ENCODE results near the gene EIF3L. TPM values are rescaled to one million over a fixed set of nuclear protein-coding genes. Genes with fewer than 3 reads are reported as not detected.

Gene EIF3L
- total and polyA plus RNA-seq, 12 donors, result 188 to 642 (median 396) TPM

DNA sequence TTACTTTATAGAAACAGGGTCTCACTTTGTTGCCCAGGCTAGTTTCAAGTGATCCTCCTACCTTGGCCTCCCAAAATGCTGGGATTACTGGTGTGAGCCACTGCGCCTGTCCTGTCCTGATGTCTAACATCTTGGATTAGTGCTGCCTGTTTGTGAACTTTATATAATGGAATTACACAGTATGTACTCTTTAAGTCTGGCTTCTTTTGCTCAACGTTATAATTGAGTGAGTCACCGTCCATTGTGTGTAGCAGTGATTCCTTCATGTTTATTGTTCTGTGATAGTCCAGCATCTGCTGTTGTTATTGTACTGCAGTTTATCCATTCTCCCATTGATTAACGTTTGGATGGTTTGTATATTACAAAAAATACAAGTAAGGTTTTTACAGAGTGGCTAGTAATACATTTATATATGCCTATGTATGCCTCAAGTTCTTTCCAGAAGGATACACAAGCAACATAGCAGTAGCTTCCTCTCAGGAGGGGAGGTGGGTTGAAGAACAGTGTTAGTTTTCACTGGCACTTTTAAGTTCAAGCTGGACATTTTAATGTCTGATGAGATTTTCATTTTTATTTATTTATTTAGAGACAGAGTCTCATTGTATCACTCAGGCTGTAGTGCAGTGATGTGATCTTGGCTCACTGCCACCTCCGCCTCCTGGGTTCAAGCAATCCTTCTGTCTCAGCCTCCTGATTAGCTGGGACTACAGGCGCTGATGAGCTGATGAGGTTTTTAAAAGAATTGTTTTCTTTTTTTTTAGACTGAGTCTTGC is 31.6 kb downstream of the EIF3L start:
- intact Hi-C loops (cut with DNase I), result no loop called here
- H3K4me1 ChIP-seq (replicated peaks in 1 of 2), result no peaks in the 10 kb centered on the region
- no peak overlapping the region for H3K27ac ChIP-seq
- H3K36me3 ChIP-seq (replicated peaks in 1 of 2), result peaks cover 0 to 75% of the 10 kb centered on the region in 2 donors
- H3K4me3 ChIP-seq, result no peak overlapping the region
- 64 to 71% (median 67%) methylated on average over 6 of the region's 6 CpGs for WGBS, 4 donors
- no peak for DNase-seq
- no peaks in the 10 kb centered on the region for H3K9me3 ChIP-seq (replicated peaks in 1 of 3)
- H3K27me3 ChIP-seq, result no peaks in the 10 kb centered on the region
- no peak for TF ChIP-seq POLR2A (IDR thresholded peaks at IDR 0.05)
- no peak for TF ChIP-seq CTCF (IDR thresholded peaks at IDR 0.05)

DNA sequence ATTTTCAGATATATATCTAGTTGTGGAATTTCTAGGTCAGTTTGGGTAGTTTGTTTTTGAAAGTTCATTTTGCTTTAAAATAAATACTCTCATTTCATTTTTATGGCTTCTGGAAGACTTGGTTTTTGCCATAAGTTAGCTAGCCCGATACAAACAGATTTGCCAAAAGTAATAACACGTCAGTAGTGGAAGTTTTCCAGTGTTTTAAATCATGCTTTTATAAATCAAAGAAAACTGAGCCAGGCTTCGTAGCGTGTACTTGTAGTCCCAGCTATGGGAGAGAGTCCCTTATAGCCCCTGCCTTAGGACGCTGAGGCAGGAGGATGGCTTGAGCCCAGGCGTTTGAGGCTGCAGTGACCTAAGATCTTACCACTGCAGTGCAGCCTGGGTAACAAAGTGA is 35.2 kb downstream of the EIF3L start:
- 51 to 69% (median 62%) methylated on average over 6 of the region's 6 CpGs for WGBS, 4 donors
- Histone ChIP-seq H3K27me3 (no peaks in the 10 kb centered on the region), H3K36me3 (replicated peaks in 1 of 2) (peaks cover 0 to 67% of the 10 kb centered on the region in 2 donors), H3K4me1 (replicated peaks in 1 of 2) (no peaks in the 10 kb centered on the region), H3K9me3 (replicated peaks in 1 of 3) (no peaks in the 10 kb centered on the region), H3K4me3 (no peak overlapping the region), H3K27ac (no peak overlapping the region)
- DNase-seq, result no peak
- TF ChIP-seq POLR2A (IDR thresholded peaks at IDR 0.05) (no peak), CTCF (IDR thresholded peaks at IDR 0.05) (no peak)
- intact Hi-C loops (cut with DNase I), result no loop called here

DNA sequence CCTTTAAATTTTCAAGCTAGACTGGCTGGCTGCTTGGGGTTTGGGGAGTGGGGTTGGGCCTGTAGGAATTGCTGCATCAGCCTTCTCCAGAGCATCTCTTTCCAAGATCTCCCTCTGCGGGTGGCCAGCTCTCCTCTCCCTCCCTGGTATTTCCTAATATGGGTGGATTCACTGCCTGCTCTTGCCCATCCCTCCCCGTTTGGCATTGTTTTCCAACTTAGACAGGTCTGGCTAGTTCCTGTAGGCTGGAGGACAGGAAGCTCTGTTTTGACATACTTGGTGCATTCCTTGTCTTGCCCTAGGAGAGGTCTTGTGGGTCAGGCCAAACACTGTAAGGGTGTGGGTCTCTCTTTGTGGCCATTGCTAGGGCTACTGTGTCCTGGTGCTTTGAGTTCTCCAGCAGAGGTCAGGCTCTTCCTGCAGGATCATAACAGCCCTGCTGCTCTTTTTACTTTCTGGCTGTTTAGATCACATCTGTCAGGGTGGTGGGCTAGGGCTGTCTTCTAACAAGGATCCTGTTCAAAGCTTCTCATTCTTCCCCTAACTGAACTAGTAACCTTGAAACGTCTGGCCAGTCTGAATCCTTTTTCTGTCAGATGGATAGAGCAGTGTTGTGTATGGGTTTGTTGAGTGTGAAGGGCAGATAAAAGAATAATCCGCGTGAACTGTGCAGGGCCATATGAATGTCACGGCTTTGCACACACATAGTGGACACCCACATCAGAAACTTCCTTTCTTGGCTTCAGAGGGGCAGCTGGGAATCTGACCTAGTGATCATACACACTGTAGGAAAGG is 38.6 kb downstream of the EIF3L start:
- peaks cover 0 to 4% of the 10 kb centered on the region in 2 donors for H3K4me1 ChIP-seq (replicated peaks in 1 of 2)
- WGBS, 4 donors, result 47 to 57% (median 49%) methylated on average over 6 of the region's 6 CpGs
- peaks cover 0 to 44% of the 10 kb centered on the region in 2 donors for H3K36me3 ChIP-seq (replicated peaks in 1 of 2)

More for the DNA sequence above, 38.6 kb downstream of the EIF3L start:
- intact Hi-C loops (cut with DNase I), result no loop called here
- peak overlapping the region in 2 of 5 donors; percentile 7 to 72 for H3K27ac ChIP-seq
- TF ChIP-seq CTCF (IDR thresholded peaks at IDR 0.05) (peak in 4 of 6 experiments; percentile 38 to 47 (median 42)), POLR2A (IDR thresholded peaks at IDR 0.05) (no peak)
- H3K4me3 ChIP-seq, result no peak overlapping the region
- no peaks in the 10 kb centered on the region for H3K9me3 ChIP-seq (replicated peaks in 1 of 3)
- peak in 6 of 7 donors; percentile 33 to 69 (median 46) for DNase-seq
- H3K27me3 ChIP-seq, result no peaks in the 10 kb centered on the region

All from adrenal gland (tissue), 12 donors.